ENCODE data around the gene CDH4. TPM values are rescaled to one million over a fixed set of nuclear protein-coding genes. Genes with fewer than 3 reads are reported as not detected.

The CDH4 gene
- total RNA-seq, 1 experiment from 2014 or later = 25.0 TPM

DNA sequence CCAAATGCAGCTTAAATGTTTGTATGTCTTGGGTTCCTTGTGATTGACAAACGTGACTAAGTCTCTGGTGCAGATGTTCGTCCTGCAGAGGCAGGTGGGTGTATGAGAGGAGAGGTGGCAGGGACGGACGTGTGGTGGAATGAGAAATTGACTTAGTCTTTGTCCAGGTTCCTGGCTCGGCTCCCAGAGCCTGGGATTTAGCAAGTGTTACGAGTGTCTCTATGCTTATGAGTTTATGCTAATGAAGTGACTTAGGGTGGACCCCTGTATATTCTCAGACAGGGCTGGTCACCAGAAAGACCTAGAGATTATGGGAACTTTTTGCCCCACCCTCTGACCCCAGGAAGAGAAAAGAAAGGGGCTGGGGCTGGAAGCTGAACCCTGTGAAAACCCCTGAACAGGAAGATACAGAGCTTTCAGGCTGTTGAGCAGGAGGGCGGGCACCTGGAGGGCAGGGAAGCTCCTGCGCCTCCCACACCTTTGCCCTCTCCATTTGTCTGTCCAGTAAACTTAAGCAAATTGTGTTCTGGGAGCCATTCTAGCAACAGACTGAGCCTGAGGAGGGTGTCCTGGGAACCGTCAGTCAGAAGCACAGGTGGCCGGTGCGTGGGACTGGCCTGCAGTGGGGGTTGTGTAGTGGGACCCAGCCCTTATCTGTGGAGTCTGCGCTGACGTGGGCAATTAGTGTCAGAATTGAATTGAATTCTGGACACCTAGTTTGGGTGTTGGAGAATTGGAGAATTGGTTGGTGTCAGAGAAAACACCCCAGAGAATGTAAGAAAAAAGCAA is 362.1 kb downstream of the CDH4 start:
- ChIA-PET POLR2A (interaction anchor here (0.7 kb wide), 1 partner anchor 78 kb away, joined by 3 read pairs; no protein-coding TSS in a partner anchor), CTCF (no interaction called here)
- H3K36me3 Mint-ChIP-seq (ENCODE audit: insufficient read depth, unreplicated experiment) = no peaks in the 10 kb centered on the region
- no TSS peak for BruUV-seq (replicated peaks)
- H3K27me3 Mint-ChIP-seq (ENCODE audit: insufficient read depth, unreplicated experiment) = no peaks in the 10 kb centered on the region
- no peak overlapping the region for H3K27ac Mint-ChIP-seq (ENCODE audit: low read depth, unreplicated experiment)
- H3K4me1 Mint-ChIP-seq (ENCODE audit: insufficient read depth, unreplicated experiment) = no peaks in the 10 kb centered on the region
- no peaks in the 10 kb centered on the region for H3K9me3 Mint-ChIP-seq (ENCODE audit: unreplicated experiment)
- H3K4me3 Mint-ChIP-seq (ENCODE audit: unreplicated experiment) = no peak overlapping the region
- DNase-seq (ENCODE audit: unreplicated experiment) = no peak
- intact Hi-C loops (cut with micrococcal nuclease) = no loop called here
- TF ChIP-seq, protein P1, sequence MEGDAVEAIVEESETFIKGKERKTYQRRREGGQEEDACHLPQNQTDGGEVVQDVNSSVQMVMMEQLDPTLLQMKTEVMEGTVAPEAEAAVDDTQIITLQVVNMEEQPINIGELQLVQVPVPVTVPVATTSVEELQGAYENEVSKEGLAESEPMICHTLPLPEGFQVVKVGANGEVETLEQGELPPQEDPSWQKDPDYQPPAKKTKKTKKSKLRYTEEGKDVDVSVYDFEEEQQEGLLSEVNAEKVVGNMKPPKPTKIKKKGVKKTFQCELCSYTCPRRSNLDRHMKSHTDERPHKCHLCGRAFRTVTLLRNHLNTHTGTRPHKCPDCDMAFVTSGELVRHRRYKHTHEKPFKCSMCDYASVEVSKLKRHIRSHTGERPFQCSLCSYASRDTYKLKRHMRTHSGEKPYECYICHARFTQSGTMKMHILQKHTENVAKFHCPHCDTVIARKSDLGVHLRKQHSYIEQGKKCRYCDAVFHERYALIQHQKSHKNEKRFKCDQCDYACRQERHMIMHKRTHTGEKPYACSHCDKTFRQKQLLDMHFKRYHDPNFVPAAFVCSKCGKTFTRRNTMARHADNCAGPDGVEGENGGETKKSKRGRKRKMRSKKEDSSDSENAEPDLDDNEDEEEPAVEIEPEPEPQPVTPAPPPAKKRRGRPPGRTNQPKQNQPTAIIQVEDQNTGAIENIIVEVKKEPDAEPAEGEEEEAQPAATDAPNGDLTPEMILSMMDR (IDR thresholded peaks at IDR 0.05; ENCODE audit: unreplicated experiment) = no peak

GRCh38 chr20:61614706-61615100 is 362.6 kb downstream of the CDH4 start:
- Mint-ChIP-seq H3K27me3 (ENCODE audit: insufficient read depth, unreplicated experiment) (no peaks in the 10 kb centered on the region), H3K27ac (ENCODE audit: low read depth, unreplicated experiment) (no peak overlapping the region), H3K4me1 (ENCODE audit: insufficient read depth, unreplicated experiment) (no peaks in the 10 kb centered on the region), H3K9me3 (ENCODE audit: unreplicated experiment) (no peaks in the 10 kb centered on the region), H3K36me3 (ENCODE audit: insufficient read depth, unreplicated experiment) (no peaks in the 10 kb centered on the region), H3K4me3 (ENCODE audit: unreplicated experiment) (no peak overlapping the region)
- TF ChIP-seq, protein P1 (IDR thresholded peaks at IDR 0.05; ENCODE audit: unreplicated experiment) = no peak
- intact Hi-C loops (cut with micrococcal nuclease) = no loop called here
- no peak for DNase-seq (ENCODE audit: unreplicated experiment)
- no TSS peak for BruUV-seq (replicated peaks)
- ChIA-PET POLR2A (interaction anchor here (0.6 kb wide), 1 partner anchor 247 kb away, joined by 3 read pairs; no protein-coding TSS in a partner anchor), CTCF (interaction anchor here (0.6 kb wide), 1 partner anchor 1865 kb away, joined by 3 read pairs; no protein-coding TSS in a partner anchor)

DNA sequence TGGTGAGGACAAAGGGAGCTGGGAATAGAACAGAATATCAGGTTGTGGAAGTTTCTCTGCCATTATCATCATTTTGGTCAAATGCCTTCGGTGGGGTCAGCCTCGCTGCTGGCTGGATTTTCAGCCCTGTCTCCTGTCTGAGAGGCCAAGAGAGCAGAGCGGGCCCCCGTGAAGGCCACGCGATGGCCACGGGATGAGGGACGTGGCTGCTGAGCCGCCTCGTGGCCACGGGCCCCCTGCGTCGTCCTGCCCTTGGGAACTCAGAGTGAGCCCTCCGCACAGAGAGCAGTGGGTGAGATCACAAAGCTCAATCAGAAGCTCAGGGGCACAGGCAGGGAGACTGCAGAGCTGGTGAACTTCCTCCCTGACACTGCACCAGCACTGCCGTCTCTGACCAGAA is 363.7 kb downstream of the CDH4 start:
- TF ChIP-seq, protein P1 (IDR thresholded peaks at IDR 0.05; ENCODE audit: unreplicated experiment) = no peak
- no peaks in the 10 kb centered on the region for H3K36me3 Mint-ChIP-seq (ENCODE audit: insufficient read depth, unreplicated experiment)
- ChIA-PET POLR2A (no interaction called here), CTCF (interaction anchor here (0.7 kb wide), 1 partner anchor 9 kb away, joined by 3 read pairs; no protein-coding TSS in a partner anchor)
- H3K9me3 Mint-ChIP-seq (ENCODE audit: unreplicated experiment) = no peaks in the 10 kb centered on the region
- no peak for DNase-seq (ENCODE audit: unreplicated experiment)
- no peak overlapping the region for H3K27ac Mint-ChIP-seq (ENCODE audit: low read depth, unreplicated experiment)
- BruUV-seq (replicated peaks) = no TSS peak
- H3K4me3 Mint-ChIP-seq (ENCODE audit: unreplicated experiment) = no peak overlapping the region
- no peaks in the 10 kb centered on the region for H3K4me1 Mint-ChIP-seq (ENCODE audit: insufficient read depth, unreplicated experiment)
- intact Hi-C loops (cut with micrococcal nuclease) = no loop called here
- H3K27me3 Mint-ChIP-seq (ENCODE audit: insufficient read depth, unreplicated experiment) = no peaks in the 10 kb centered on the region

DNA sequence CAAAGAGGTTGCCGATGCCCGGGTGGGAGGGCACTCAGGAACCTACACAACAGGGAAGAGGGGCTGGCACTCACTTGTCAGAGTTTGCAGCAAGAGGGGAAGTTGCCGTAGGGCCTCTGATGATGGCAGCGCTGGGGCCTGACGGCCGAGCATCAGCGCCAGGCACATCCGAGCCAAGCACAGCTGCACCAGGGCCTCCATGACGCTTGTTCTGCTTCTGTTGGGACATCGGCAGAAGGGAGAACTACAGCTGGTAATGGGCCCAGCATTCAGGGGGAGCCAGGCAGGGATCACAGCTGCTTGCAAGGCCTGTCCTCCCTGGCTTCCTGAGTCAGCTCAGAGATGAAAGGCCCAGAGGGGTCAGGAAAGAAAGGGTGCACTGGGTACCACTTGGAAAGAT is 367.7 kb downstream of the CDH4 start:
- TF ChIP-seq, protein P1 (IDR thresholded peaks at IDR 0.05; ENCODE audit: unreplicated experiment) = no peak
- H3K27me3 Mint-ChIP-seq (ENCODE audit: insufficient read depth, unreplicated experiment) = no peaks in the 10 kb centered on the region
- H3K4me1 Mint-ChIP-seq (ENCODE audit: insufficient read depth, unreplicated experiment) = no peaks in the 10 kb centered on the region

More for the DNA sequence above, 367.7 kb downstream of the CDH4 start:
- H3K4me3 Mint-ChIP-seq (ENCODE audit: unreplicated experiment) = no peak overlapping the region
- ChIA-PET CTCF (no interaction called here), POLR2A (no interaction called here)
- H3K9me3 Mint-ChIP-seq (ENCODE audit: unreplicated experiment) = no peaks in the 10 kb centered on the region
- no peaks in the 10 kb centered on the region for H3K36me3 Mint-ChIP-seq (ENCODE audit: insufficient read depth, unreplicated experiment)
- no peak for DNase-seq (ENCODE audit: unreplicated experiment)
- no peak overlapping the region for H3K27ac Mint-ChIP-seq (ENCODE audit: low read depth, unreplicated experiment)
- intact Hi-C loops (cut with micrococcal nuclease) = no loop called here
- no TSS peak for BruUV-seq (replicated peaks)

All from MCF 10A (cell line).